ENCODE data around the gene THUMPD1. TPM values are rescaled to one million over a fixed set of nuclear protein-coding genes. Genes with fewer than 3 reads are reported as not detected.
"Not testable (repeated sequence)": the region's sequence is repeated elsewhere in the genome, so short reads cannot be mapped to it uniquely, and the experiment has no call there.

The THUMPD1 gene
- polyA plus RNA-seq, 12 donors, result 25.7 to 44.7 (median 34.3) TPM; not detected in 1

DNA sequence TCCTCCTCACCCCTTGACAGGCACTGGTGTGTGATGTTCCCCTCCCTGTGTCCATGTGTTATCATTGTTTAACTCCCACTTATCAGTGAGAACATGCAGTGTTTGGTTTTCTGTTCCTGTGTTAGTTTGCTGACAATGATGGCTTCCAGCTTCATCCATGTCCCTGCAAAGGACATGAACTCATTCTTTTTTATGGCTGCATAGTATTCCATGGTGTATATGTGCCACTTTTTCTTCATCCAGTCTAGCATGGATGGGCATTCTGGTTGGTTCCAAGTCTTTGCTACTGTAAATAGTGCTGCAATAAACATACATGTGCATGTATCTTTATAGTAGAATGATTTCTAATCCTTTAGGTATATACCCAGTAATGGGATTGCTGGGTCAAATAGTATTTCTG is 39.9 kb downstream of the THUMPD1 start:
- not testable (repeated sequence) for DNase-seq

DNA sequence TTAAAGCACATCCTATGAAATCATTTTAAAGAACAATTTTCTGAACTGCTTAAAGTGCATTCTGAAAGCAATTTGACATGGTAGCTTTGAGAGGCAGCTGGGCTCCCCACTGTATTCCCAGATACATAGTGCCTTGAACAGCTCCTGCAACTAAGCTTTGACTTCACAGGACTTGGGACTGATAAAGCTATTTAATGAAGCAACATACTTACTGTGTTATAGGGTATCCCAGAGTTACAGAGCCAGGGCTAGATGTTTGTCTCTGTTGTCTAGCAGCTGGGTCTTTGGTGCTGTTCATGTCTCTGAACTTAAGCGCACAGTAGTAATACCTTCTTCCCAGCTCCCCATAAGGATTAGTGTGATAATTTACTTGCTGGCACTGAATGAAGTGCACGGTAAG is 45.0 kb downstream of the THUMPD1 start:
- DNase-seq, result no peak

DNA sequence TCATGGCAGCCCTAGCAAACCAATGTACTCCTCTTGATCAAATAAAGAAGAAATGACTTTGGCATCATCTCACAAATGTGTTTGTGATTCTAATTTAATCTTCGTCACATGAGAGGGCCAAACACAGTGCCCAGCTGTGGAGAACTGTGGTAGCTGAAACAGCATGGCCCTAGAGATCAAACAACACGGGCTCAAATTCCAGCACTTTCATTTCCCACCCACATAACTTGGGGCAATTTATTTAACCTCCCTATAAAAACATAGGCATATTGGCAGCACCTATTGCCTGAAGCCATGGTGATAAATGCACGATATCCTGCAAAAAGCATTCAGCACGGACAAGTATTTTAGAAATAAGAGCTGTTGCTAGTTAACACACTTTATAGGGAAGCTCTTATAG is 46.6 kb downstream of the THUMPD1 start:
- no peak for DNase-seq

DNA sequence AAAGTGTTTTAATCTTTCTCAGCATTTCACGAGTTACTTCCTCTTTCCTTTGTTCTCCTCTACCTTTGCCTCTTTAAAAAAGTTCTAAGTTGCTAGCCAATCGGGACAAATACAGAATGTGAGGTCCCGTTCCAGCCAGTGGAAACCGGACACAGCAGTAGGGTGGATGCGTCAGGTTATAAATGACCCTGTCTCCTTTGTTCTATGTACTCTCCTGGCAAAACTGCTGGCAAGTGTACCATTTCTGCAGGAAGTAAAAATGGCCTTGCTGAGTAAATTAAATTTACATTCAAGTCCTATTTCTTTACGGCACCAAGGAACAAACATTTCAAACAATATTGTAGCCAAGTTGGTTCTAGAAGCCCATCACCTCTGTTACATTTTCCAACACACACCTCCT is 47.5 kb downstream of the THUMPD1 start:
- DNase-seq, result not testable (repeated sequence)

DNA sequence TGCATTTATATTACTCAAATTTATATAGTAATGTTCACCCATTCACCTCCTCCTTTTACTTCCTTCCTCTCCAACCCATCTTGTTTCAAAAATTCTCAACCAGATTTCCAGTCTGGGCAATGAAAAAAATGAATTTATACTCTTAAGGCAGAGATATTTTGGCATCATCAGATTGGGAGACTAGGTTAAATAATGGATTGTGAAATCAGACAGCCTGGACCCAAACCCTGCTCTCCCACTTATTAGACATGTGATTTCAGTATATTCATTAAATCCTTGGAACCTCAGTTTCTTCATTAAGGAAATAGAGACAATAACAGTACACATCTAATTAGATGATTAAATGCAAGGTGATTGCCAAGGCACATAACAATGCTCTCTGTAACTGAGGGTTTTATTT is 52.0 kb downstream of the THUMPD1 start:
- DNase-seq, result no peak

GRCh38 chr16:20683812-20684211 is 57.8 kb downstream of the THUMPD1 start:
- no peak for DNase-seq

Other genes starting within 250 kb of the THUMPD1 start
- gene ACSM2B, start 165.5 kb downstream of the THUMPD1 start, polyA plus RNA-seq (ENCODE audit: insufficient read length in 12 of 12), result 1 to 10 TPM in 1 of 12 donors, under 1 TPM in 8, not detected in 3; 0.32 to 1.2 (median 0.61) TPM
- under 1 TPM in 3 of 12 donors, not detected in 9; 0.18 to 0.33 (median 0.22) TPM for gene ACSM1, start 44.1 kb downstream of the THUMPD1 start, polyA plus RNA-seq (ENCODE audit: insufficient read length in 12 of 12)
- 10 to 100 TPM in 1 of 12 donors, 1 to 10 TPM in 10, not detected in 1; 1.7 to 17.4 (median 4.1) TPM for gene ACSM3, start 22.2 kb upstream of the THUMPD1 start, polyA plus RNA-seq (ENCODE audit: insufficient read length in 12 of 12)
- 10 to 100 TPM in 11 of 12 donors, not detected in 1; 14.9 to 28.7 (median 21.1) TPM for gene ERI2, start 64.7 kb upstream of the THUMPD1 start, polyA plus RNA-seq (ENCODE audit: insufficient read length in 12 of 12)
- 1 to 10 TPM in 10 of 12 donors, not detected in 2; 3.7 to 7.9 (median 5.6) TPM for gene REXO5, start 64.7 kb upstream of the THUMPD1 start, polyA plus RNA-seq (ENCODE audit: insufficient read length in 12 of 12)
- gene DCUN1D3, start 158.5 kb upstream of the THUMPD1 start, polyA plus RNA-seq (ENCODE audit: insufficient read length in 12 of 12), result 1 to 10 TPM in 11 of 12 donors, not detected in 1; 3.9 to 7.0 (median 6.0) TPM
- gene LYRM1, start 159.0 kb upstream of the THUMPD1 start, polyA plus RNA-seq (ENCODE audit: insufficient read length in 12 of 12), result 10 to 100 TPM in 11 of 12 donors, not detected in 1; 18.8 to 25.2 (median 22.5) TPM